Activated CD4-positive, alpha-beta T cell treated with anti-CD3 and anti-CD28 coated beads, Interleukin-2, amount 50 U/mL, for 24 hours (primary cell): ENCODE results near the gene ITPR1.

ENCODE experiments used
- DNase-seq, 2 donors: peaks; one replicate each; pipeline ENCODE4 v3.0.0-alpha.2; 2020; ENCODE audit warnings: low read depth in 1 of 2, low spot score in 1 of 2

Gene ITPR1

DNA sequence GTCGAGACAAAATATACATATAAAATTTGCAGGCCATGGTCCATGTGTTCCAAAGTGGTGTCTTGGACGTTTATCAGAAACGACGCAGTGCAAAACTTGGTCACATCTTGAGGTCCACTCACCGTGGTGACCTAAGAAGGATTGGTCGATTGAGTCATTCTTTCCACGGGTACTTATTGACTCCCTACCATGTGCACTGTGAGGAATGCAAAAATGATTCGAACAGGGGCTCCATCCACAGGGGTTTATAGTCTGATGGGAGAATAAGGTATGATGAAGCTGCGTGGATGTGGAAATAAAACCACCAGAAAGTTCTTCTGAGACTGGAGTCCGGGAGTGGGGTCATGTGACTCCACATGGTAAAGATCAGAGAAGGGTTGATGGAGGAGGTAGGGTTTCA lies 185.2 kb downstream of the ITPR1 start:
- no peak for DNase-seq

DNA sequence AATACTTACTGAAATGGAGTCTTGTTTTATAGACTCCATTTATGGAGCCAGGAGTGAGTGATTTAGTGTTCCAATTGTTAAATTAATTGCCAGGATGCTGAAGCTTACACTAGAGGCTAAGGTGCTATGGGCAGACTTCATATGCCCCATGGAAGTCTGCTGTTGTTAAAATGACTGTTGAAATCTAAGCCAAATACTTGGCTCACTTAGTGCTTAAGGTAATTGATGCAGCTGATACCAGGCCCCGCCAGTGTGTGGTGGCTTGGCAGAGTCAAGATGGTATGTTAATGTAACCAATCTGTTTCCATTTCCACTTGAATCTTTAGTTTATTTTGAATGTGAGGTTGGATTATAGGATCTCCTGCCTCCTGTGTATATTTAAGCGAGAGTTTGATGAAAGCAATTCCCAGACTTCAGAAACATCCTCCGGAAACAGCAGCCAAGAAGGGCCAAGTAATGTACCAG lies 187.1 kb downstream of the ITPR1 start:
- no peak for DNase-seq

DNA sequence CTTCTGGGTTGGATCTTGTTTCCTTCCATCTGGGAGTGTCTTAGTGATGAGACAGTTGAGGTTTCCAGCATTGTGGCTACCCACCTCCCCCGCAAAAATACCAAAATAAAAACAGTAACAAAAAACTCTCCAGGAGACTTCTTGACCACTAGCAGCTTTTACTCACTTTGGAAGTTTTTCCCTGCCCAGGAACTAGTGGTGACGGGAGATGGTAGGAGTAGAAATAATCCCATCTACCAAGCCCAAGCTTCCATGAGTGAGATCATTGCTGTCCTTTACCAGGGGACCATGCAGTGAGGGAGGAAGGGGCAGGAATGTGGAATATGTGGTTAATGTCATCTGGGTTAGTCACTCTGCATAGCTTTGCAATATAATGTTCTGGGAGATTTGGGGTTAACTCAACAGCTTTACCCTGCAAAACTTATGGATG lies 187.7 kb downstream of the ITPR1 start:
- DNase-seq = no peak

DNA sequence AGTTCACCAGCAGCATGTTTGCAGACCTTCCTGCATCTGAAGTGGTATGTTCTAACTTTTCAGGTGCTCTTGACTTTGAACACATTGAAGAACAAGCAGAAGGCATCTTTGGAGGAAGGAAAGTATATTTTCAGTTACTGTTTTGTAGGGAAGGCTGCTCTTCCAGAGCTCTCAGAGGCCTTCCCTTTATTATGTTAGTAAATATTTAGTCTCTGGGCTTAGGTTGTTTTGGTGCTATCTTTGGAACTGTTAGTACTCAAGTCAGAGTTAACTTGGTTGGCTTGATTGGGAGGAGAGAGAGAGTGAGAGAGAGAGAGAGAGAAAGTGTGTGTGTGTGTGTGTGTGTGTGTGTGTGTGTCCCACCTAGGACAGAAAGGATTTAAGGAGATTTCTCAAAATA lies 188.2 kb downstream of the ITPR1 start:
- no peak for DNase-seq

DNA sequence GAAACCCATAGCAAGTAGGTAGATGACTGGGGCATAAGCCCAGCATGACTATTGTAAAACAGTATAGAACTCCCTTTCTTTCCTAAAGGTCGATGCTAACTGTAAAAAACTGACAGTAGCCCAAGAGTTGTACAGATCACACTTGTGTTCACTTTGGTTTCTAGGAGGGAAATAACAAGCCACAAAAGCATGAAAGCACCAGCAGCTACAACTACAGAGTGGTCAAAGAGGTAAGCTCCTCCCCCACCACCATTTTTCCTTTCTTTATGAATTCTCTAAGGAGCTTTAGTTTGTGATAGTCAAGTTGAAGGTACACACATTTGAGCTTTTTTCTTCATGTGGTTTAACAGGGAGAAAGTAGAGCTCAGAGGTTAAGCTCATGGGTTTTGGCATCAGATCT lies 191.0 kb downstream of the ITPR1 start:
- DNase-seq = no peak

DNA sequence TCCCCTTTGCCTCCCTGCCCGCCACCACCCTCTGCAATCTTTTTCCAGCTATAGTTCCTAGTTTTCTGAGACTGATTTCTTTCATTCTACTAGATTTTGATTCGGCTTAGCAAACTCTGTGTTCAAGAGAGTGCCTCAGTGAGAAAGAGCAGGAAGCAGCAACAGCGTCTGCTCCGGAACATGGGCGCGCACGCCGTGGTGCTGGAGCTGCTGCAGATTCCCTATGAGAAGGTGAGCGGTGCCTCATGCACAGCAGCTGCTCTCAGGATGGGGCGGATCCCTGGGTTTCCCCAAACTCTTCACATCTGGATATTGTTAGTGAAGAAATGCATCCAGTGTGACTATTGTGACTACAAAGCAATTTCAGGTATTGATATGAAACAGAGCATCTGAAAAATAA lies 191.8 kb downstream of the ITPR1 start:
- no peak for DNase-seq

GRCh38 chr3:4685673-4686345 lies 192.7 kb downstream of the ITPR1 start:
- DNase-seq = no peak

DNA sequence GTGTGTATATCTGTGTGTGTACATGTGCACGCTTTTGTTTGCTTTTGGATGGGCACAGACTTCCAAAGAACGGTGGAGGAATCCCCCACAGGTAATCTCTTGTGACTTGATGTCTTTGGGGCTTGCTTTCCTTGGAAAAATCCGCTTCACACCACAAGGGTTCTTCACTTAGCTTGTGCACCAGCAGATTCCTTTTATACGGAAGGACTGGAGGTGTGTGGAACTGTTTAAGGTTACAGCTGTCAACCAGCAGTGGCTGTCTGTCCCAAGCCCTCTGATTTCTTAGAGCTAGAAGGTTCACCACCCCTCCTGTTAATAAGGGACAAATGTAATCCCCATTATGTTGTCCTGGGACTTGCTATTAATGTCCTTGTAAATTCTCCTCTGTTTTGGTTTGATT lies 193.5 kb downstream of the ITPR1 start:
- DNase-seq = no peak

GRCh38 chr3:4687167-4687566 lies 194.0 kb downstream of the ITPR1 start:
- no peak for DNase-seq

GRCh38 chr3:4687596-4687995 lies 194.4 kb downstream of the ITPR1 start:
- DNase-seq = no peak

GRCh38 chr3:4688411-4688810 lies 195.3 kb downstream of the ITPR1 start:
- no peak for DNase-seq

- DNase-seq = no peak
Measured at GRCh38 chr3:4689021-4689420, 195.9 kb downstream of the ITPR1 start.

DNA sequence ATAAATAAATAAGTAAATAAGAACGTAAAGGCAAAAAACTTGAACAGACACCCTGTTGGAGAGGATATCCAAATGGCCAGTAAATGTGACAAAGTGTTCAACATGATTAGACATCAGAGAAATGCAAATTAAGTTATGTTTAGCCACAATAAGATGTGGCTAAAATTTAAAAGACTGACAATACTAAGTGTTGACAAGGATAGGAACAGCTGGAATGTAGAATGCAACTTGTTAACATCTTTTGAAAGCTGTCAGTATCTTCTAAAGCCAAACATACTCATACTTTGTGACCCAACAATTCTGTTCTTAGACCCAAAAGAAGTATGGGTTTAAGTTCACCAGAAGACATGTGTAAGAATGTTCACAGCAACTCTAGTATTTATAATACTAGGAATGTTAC lies 197.1 kb downstream of the ITPR1 start:
- DNase-seq = no peak

DNA sequence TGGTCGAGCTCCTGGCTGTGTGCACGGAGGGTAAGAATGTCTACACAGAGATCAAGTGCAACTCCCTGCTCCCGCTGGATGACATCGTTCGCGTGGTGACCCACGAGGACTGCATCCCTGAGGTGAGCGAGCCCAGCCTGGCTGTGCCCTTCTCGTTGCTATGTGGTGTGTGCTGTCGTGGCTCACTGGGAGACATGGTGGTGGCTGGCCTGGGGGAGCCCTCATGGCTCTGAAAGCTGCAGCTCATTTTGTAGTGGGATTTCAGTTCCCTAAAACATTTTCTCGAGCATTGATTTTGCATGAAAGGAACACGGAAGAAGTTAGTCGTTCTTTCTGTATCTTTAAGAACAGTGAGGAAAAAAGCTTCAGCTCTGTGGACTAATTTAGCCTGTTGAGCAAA lies 200.5 kb downstream of the ITPR1 start:
- DNase-seq = no peak

- no peak for DNase-seq
Measured at GRCh38 chr3:4695846-4696245, 202.7 kb downstream of the ITPR1 start.

GRCh38 chr3:4696266-4696665 lies 203.1 kb downstream of the ITPR1 start:
- DNase-seq = no peak

DNA sequence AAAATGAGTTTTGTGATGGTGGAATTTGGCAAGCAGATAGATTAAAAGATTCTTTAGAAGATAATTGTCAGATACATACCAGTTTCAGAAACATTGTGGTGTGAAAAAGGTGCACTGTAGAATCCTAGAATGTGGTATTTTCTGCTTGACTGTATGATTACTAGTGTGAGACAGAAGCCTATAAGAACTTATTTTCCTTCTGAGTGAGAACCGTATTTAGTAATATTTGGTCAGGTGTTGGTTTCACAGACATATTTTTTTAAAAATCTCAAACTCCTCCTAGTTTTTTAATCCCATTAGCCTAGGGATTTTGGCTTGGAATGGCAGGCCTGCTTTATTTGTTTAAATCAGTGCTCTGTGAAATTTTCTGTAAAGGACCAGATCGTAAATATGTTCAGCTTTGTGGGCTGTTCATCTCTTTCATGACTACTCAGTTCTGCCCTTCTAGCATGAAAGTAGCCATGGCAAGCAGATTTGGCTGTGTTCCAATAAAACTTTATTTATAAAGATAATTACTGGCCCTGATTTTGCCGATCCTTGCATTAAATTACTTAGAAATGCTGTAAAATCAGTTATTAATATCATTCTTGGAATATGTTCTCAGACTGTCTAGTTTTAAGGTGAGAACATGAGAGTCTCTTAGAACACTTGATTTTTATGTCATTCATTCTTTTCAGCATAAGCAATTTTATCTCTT lies 205.1 kb downstream of the ITPR1 start:
- no peak for DNase-seq

- DNase-seq = no peak
Measured at GRCh38 chr3:4703054-4703480, 209.9 kb downstream of the ITPR1 start.

DNA sequence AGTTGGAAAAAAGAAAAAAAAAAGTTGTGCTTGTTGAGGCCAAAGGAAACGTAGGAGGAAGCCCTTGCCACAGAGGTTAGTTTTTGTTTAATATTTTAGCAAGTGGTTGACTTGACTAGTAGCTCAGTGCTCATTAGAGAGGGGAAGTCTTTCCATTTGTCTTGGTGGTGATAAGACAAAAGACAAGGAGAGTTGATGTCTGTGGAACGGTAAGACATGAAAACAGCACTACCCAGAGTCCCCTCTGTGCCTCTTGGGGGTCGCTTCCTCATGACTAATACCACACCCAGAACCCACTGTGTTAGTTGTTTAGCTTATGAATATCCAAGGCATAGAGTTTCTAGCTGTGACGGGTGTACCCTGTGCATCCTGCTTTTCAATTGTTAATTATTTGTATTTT lies 211.4 kb downstream of the ITPR1 start:
- DNase-seq = no peak

- DNase-seq = no peak
Measured at GRCh38 chr3:4707324-4707723, 214.2 kb downstream of the ITPR1 start.

- DNase-seq = no peak
Measured at GRCh38 chr3:4708230-4708629, 215.1 kb downstream of the ITPR1 start.

DNA sequence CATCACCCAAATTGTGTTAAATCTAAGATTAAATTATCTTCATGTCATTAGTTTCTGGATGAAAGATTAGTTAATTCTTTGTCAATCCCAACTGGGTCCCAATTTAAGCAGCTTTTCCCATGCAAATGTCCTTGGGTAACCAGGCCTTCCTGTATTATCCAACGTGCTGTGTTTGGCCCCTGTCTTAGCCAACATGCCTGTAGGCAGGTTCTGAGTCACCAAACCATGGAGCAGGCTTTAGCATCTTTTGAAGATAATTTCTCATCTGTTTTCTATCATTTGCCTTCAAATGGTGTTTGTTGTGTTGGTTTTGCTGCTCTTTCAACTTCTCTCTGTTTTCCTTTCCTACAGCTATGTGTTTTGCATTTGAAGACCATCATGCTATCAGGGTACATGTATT lies 216.2 kb downstream of the ITPR1 start:
- no peak for DNase-seq

DNA sequence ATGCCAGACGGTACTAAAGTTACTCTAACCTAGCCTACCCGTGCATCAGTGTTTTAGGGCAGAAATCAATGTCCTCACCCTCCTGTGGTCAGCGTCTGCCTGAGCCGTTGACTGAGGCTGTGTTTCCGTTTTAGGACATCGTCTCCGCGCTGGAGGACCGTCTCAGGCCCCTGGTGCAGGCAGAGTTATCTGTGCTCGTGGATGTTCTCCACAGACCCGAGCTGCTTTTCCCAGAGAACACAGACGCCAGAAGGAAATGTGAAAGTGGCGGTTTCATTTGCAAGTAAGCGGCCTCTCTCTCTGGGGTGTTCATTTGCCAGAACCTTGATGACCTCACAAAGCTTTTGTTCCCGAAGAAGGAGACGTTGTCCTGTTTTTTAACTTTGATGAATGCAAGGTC lies 217.0 kb downstream of the ITPR1 start:
- no peak for DNase-seq
